Fibroblast of lung (primary cell): ENCODE data around the gene GRM8.

Experiments used
- CTCF ChIP-seq, 2 donors: IDR thresholded peaks in 1 of 2; conservative IDR thresholded peaks in 1 of 2; 1 replicate in 1 of 2; 2 replicates in 1 of 2; pipeline ENCODE4 v1.5.1; 2011 to 2012; ENCODE audit warnings: low read length in 2 of 2, control low read depth in 1 of 2, inconsistent platforms in 1 of 2, low read depth in 1 of 2, mild to moderate bottlenecking in 1 of 2
- EZH2 ChIP-seq: IDR thresholded peaks from 2 replicates; pipeline ENCODE4 v1.5.1; 2012; ENCODE audit warnings: low read length, control low read depth, mild to moderate bottlenecking; ENCODE audit errors: missing control alignments

DNA sequence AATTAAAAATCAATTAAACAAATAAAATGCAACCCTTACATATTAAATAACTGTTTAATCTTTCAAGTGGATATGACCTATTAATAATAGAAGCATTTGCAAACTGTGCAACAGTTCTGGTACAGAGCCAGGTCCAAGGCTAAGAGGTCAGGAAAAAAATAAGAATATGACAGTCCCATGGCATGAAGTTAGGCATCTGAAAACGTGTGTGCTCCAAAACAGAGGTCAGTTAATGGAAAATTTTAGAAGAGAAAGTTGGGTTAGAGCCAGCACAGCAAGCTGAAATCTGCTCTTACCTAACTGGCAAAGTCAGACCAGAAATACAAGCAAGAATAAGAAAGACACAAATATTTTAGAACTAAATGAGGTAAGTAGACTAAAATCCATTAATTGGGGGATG, 757.7 kb downstream of the GRM8 start:
- TF ChIP-seq CTCF (conservative IDR thresholded peaks at IDR 0.05 in 1 of 2, IDR thresholded peaks at IDR 0.05 in 1 of 2; ENCODE audit: low read depth in 1 of 2, low read length in 2 of 2) (no peak), EZH2 (no peak)
